GF-D8 (cell line): Measurements from ENCODE around the gene MBNL2.

Experiments
- DNase-seq: peaks from one replicate; lab custom pipeline; 2025; lab: John Stamatoyannopoulos, UW

MBNL2 gene

DNA sequence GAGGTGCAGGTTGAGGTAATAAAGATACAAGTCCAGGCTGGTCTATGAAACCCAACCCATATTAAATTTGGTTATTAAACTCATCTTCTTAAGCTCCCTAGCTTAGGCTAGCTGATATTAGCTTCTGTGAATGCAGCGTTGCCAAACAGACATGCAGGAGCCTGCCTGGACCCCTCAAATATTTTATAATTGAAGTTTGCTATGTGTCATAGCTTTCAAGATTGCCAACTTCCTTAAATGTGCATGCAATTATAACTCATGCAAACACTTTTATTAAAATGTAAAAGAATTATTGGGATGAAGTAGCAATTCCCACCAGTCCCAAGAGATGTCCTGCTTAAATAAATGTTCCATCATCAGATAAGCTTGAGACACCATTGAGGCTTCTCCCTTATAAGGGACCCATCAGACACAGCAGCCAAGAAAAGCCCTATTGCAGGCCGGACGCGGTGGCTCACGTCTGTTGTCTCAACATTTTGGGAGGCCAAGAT, 51.3 kb downstream of the MBNL2 start:
- DNase-seq, result no peak

DNA sequence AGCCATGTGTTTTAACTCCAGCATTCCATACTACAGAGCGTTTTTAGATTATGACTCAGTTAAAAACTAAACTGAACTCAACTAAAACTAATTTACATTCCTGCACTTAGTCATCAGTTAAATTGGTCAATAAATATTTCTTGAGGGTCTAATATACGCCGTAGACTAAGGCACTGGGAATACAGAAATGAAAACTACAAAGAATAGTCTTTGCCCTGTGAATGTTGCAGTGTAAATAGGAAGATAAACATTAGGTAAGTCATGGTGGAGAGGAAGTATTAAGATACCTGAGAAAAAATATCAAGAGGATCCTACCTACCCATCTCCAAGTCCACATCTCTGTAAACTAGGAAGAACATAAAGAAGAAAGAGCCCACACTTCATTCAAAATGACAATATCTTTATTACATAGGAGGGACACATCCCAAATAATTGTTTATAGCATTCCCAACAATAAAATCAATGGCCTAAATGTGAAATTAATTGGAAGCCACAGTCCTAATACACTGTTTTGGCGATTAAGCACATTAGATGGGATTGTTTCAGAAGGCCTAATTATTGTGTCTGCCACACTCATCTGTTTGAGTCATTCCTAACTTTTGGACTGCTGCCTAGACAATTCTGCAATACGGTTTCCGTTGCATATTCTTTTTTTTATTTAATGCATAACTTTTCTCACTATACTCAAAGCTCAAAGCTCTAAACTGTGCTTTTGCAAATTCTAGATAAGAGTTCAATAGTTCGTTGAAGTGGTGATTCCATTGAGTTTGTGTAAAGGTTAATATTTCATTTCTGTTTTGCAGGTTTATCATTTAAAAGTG, 52.9 kb downstream of the MBNL2 start:
- no peak for DNase-seq

DNA sequence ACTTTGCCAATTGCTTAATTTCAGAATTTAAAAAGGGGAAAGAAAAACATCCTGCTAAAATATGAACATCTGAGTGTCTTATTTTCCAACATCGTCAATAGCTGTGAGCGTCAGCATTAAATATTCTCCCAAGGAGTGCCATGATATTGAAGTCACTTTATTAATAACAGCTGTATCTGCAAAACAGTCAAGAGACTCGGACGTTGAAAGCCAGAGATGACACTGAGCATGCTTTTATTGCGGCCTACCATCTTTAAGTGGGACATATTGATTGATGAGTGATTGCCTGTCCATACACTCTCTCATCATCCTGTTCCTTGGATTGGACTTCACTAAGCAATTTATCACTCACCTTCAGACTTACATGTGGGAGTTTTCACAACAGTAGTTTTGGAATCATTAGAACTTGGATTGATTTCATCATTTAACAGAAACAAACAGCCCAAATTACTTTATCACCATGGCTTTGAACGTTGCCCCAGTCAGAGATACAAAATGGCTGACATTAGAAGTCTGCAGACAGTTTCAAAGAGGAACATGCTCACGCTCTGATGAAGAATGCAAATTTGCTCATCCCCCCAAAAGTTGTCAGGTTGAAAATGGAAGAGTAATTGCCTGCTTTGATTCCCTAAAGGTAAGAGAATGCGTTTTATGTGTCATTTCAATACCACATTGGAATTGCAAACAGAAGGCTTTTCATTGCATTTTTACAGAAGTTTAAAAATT, 53.8 kb downstream of the MBNL2 start:
- DNase-seq, result no peak

DNA sequence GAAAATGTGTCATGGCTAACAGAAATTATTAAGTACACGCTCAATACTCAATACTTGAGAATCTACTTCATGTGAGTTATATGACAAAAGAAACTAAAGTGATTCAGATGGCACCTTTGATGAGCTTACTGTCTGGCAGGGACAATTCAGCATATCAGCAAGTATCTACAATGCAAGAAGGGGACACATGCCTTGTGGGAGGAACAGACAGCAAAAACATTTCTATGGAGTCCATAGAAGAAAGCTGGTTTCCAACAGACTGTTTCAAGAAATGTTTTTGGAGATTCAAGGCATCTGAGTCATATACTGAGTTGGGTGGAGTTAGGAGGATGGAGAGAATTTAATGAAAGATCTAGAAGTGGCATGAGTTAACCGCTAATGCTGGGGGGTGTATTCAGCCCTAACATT, 54.7 kb downstream of the MBNL2 start:
- no peak for DNase-seq

DNA sequence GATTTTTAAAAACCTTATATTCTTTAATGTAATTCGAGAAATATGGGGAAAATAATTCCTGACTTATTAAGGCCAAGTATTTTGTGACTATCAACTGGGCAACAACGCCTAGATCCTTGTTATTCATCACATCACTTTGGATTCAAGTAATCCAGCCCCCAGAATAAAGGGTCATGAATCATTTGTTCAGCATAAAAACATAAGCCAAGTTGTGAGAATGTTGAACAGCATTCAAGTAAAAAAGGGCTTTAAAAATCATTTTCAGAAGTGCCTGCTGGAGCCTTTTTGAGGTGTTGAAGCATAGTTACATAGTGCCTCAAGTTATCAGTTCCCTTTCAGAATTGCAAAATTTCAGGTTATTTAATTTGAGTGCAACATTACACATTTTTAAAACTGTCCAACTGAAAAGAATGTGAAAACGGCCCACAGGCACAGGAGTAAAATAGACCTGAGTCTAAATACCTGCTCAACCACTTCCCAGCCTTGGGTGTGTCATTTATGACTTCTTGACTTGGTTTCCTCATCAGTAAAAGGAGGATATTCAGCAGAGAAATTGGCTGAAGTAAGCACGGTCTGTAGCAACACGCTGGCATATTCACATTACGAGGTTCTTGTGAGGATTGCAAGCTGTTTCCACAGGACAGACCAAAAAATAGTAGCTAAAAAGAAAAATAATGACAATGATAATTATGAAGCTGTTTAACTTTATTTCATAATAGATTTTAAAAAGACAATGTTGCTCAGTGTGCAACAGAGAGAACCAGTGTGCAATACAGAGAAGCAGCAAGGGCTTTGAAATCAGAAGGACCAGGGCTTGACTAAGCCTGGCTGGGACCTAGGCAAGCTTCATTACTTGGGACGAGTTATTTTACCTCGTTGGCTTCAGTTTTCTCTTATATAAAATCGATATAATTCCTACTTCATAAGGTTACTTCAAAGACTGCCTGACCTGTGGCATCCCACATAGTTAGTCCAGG, 56.6 kb downstream of the MBNL2 start:
- DNase-seq, result no peak

DNA sequence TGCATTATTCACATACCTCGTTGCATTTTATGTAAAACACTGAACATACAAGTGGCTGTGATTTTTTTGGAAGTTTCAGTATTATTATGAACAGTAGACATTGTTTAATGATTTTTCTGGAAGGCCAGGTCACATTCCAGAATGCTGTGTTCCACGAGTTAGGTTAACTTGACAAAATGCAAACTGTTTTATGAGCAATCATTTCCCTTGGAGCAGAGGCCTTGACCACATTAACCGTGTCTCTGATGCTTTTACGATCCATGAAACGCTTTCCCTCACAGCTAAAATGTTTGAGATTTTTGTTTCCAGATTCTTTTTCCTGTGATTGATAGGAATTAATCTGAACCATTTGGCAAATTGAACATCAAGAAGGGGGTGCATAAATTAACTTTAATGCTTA, 57.8 kb downstream of the MBNL2 start:
- DNase-seq, result no peak

DNA sequence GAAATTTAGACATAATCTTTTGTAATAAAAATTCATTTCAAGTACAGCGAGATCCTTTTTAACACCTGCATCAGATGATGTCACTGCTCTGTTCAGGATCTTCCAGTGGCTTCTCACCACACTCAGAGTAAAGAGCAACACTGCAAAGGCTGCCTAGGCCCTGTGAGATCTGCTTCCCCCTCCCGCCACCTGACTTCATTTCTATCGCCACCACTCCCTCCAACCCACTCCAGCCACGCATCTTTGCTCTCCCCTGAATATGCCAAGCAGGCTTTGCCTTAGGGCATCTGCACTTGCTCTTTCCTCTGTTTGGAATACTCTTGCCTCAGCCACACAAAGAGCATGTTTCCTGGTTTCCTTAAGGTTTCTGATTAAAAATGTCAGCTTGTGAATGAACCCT, 58.3 kb downstream of the MBNL2 start:
- no peak for DNase-seq

DNA sequence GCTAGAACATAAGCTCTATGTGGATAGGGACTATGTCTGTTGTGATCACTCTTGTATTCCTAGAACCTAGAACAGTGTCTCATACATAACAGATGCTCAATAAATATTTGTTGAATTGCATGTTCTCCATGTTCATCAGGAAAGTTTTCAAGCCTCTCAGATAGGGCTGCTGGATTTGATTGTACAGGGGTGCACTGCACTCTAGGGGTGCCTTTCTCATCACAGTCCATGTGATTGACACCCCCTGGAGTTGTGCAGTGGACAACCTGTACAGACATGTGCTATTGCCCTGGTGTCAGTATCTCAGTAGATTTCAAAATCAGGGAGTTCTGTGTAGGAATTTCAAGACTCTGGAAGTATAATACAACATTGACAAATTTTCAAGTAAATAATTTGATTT, 58.9 kb downstream of the MBNL2 start:
- no peak for DNase-seq

DNA sequence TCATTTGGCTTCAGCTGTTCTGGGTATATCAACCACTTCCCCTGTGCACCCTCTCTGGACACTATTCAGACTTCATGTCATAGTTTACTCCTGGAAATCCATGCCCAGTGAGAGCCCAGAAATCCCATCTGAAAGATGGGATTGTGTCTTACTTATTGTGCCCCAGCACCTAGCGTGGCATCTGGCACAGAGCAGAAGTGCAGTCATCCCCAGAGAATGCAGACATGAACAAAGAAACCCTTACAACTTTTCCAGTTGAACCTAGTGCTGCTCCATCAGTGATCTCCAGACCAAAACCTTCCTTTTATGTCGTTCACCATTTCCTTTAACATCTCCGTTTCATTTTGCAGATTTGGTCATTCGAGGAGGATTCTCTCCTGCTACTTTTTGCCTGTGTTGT, 60.6 kb downstream of the MBNL2 start:
- no peak for DNase-seq

DNA sequence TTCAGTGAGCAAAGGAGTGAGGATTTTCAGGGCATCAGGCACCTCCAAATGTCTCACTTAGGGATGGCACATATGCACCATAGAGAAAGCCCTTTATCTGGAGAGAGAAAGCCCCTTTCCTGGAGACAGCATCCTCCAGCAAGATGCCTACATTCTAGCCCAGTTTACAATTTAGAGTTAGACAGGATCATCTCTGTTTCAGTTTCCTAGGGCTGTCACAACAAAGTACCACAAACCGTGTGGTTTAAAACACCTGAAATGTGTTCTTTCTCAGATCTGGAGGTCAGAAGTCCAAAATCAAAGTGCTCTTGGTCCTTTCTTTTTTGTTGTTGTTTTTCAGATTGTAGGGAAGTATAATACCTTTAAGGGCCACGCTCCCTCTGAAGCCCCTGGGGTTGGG, 61.8 kb downstream of the MBNL2 start:
- no peak for DNase-seq

DNA sequence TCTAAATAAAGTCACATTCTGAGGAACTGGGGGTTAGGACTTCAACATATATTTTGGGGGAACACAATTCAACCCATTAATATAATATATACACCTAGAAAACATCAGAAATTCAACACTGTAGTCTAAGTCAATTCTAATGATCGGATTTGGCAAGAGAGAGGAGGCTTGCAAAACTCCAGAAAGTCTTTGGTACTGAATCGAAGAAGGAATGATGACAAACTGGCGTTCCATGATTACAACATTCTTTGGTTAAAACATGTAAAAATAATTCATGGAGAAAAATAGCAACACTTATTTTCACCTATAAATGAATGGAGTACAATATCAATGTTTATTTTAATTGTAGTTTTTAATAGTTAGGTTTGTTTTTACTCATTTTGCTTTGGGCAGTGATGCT, 62.4 kb downstream of the MBNL2 start:
- no peak for DNase-seq

DNA sequence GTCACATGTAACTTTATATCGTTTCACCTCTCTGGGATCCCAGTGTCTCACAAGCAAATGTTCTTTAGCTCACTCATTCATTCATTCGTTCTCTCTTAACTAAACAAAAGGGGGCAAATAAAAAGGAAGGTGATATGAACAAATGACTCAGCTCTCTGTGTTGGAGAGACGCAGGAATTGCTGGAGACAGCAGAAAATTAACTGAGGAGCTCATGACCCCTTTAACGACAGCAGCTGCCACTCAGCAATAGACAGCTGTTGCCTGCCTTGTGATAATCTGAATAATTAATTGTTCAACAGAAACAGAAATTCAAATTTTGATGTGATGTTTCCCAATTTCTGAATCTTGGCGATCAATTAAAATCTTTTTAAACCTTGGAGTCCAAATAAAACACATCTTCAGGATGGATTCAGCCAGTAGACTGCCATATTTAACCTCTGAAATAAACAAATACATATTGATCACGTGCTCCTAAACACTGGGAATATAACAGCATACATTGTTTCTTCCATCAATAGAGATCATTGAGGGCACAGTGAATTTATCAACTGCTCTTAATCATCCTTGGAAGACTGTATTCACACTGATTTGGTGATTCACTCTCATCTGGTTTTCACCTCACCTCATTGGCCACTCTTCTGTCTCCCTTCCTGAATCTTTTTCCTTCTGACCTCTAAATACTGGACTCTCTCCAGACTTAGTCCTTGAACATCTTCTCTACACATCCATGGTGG, 63.3 kb downstream of the MBNL2 start:
- no peak for DNase-seq

DNA sequence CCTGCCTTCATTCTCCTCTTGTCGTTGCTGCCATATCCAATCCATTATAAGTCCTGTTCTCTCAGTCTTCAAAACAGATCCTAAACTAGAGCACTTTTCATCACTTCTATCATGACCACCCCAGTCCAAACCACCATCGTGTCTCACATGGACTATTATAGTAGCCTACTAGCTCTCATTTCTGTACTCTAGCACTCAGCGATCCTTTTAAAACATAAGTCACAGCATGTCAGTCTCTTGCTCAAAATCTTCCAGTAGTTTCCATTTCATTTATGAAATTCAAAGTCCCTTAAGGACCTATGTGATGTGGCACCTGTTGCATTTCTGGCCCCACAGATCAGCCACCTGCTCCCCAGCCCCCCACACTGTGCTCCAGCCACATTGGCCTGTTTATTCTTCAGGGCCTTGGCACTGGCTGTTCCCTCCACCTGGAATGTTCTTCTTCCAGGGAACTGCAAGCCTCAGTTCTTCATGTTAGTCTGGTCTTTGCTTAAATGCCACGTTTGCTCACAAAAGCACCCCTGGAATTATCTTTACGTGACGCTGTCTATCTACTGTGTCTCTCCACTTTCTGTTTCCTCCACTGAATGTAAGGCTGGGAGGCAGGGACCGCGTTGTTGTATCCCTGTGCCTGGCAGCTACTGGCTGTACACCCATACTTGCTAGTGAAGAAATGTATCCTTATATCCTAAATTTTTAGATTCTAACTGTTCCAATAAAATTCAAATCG, 64.3 kb downstream of the MBNL2 start:
- no peak for DNase-seq

DNA sequence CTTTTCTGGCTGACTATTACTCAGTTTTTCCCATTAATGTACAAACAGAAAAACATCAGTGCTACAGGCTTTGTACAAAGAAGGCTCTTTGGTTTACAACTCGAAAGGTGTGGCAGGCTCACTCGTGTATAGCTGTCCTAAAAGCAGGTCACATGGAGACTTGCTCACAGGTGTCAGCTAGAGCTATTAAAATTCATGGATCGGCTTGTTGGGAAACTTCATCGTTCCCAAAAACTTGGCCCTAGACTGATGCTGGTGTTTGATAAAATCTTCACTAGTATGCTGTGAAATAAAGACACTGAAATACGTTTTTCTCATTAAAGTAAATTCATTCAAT, 64.9 kb downstream of the MBNL2 start:
- DNase-seq, result no peak

DNA sequence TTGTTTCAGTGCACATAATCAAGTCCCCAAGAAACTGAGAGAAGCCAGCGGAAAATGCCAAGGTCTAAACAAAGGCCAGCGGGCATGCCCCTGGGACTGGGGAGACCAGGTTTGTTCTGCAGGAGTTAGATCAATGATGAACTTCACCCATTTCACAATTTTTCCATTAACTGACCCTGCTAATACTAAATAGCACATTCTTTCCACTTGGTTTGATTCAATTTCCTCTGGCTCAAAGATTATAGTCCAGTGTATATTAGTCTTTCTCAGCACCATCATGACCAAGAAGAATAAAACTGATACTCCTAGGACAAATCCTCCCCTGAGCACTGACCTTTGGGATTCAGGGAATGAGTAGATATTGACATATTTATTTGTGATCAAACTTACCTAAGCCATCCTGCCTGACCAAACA, 66.4 kb downstream of the MBNL2 start:
- no peak for DNase-seq

DNA sequence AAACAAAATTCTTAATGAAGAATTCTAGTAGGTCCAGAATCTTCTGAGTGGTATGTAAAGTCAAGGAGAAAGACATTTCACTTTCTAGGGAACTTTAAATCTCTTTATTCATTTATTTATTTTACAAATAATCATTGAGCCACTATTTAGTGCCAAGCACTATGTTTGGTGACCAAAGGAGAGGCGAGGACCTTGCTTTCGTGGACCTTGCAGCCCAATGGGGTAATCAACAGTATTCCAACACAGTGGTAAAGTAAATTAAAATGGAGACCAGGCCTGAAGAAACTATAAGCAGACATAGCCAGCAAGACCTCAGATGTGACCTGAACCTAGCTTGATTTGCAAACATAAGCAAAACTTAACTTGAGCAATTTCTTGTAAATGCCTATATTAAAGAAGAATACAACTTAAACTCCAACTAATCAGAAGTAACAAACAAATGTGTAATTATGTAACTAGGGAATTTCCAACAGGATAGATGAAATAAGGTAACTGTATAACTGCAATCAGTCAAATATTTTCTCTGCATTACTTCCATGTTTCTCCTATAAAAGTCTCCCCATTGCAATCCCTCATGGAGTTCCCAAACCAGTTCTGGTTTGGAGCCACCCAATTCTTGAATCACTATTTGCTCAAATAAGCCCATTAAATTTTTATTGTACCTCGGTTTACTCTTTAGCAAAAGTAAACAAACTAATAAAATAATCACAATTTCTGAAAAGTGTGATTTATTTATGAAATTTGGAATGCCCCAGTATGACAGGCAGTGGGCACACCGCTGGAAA, 67.6 kb downstream of the MBNL2 start:
- no peak for DNase-seq

DNA sequence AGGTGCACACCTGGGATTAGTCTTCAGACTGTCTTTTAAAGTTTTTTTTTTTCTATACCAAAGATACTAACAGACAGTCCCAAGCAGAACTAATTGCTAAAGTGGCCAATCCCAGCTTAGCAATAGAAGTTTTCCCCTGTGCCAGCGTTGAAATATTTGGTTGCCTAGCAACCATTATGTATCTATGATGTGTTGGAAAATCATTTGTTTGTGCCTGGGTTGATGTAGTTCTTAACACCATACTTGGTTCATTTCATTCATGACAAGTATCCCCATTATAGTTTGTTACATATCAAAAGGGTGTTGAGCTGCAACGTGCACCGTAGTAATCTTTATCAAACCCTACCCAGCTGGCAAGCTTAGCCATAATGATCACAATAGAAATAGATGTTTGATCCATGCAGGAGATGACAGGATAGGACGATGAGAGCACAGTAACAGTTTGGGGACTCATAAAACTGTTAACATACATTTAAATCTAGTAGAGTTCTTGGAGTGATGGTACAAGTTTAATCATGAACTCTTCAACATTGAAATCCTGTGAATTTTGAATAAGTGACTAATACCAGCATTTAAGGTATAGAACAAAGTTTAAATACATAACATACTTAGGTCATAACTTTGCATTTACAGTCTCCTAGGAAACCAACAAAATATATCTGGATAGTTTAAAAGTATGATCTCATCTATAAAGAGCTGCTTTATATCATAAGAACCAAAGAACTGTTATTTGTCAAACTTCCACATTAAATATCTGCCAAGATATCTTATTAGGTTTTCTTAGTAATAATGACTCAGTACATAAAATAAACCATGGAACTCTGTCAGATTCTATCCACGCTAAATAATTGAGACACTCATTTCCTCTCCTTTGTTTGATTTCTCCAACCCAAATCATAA, 73.4 kb downstream of the MBNL2 start:
- DNase-seq, result no peak

DNA sequence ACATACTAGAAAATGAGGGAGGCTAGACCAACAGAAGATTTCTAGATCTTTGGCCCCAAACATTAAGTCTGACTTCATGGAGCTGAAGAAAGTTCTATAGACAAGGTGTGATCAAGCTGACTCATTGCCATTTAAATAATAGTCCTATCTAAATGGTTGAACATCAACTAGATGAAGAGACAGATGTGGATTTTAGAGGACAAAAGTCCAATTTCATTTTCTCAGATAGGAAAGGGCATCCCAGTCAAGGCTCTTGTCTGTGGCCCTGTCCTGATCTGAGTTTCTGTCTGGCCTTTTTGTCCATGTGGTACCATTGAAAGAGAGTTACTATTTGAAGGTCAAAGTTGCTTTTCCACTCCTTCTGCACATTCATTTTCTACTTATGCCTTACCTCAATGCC, 74.6 kb downstream of the MBNL2 start:
- no peak for DNase-seq

DNA sequence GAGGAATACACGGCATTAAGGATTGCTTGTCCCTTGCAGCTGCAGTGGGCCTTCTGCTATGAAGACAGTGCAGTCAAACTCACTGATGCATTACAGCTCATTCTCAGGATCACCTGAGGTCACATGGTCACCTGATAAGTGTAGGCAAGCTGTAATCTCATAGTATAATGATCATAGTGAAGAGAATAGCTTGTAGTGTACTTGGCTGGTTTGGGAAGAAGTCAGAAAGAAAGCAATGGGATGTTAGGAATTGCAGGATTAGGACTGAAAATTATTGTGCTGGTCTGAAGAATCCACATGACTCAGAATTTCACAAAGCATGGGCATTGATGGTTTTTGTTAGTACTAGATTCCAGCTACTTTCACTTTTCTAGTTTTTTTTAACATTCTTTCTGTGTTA, 76.7 kb downstream of the MBNL2 start:
- no peak for DNase-seq
